SK-N-SH (cell line): ENCODE results near the gene CCDC172. TPM values are rescaled to one million over a fixed set of nuclear protein-coding genes. Genes with fewer than 3 reads are reported as not detected.

Source experiments
- CTCF ChIA-PET: fragments of 300-600, 350-600 bp; formaldehyde crosslinking; extraction: SDS; loops from one replicate; lab custom pipeline; 2021; lab: Yijun Ruan, JAX
- POLR2A ChIA-PET: fragments of 350-600 bp; sonication (Branson Sonifier 250); formaldehyde crosslinking; extraction: SDS; loops from one replicate; lab custom pipeline; 2020; ENCODE audit warnings: antibody characterized with exemption, inconsistent platforms; lab: Yijun Ruan, JAX
- DNase-seq: peaks from one replicate; pipeline ENCODE4 v3.0.0; 2012
- H2AFZ ChIP-seq: fragments of 200-600 bp; sonication (generic); 2 replicates; pipeline ENCODE4 v1.8.1; 2016; ENCODE audit warnings: antibody characterized with exemption, mild to moderate bottlenecking, low read depth
- H3F3A ChIP-seq: fragments of 200-600 bp; sonication (generic); replicated peaks from 2 replicates; pipeline ENCODE3; 2016; ENCODE audit warnings: antibody characterized with exemption, mild to moderate bottlenecking; ENCODE audit not compliant: insufficient read depth
- H3K27ac ChIP-seq, 2 experiments: fragments of 200-500 bp in 1 of 2; fragments of 200-600 bp in 1 of 2; sonication (Bioruptor generic) in 1 of 2; sonication (generic), shearing (Covaris generic) in 1 of 2; 2 replicates each; pipeline versions ENCODE4 v1.5.1 to v1.6.1; 2014 to 2016; ENCODE audit warnings: low read depth in 2 of 2, inconsistent platforms in 1 of 2, low read length in 1 of 2, mild to moderate bottlenecking in 1 of 2, mixed read lengths in 1 of 2
- H3K27me3 ChIP-seq: fragments of 200-600 bp; sonication (generic), shearing (Covaris generic); 2 replicates; pipeline ENCODE4 v1.6.1; 2016; ENCODE audit warnings: mixed run types; ENCODE audit not compliant: insufficient read depth
- H3K36me3 ChIP-seq, 2 experiments: fragments of 200-500 bp in 1 of 2; fragments of 200-600 bp in 1 of 2; sonication (Bioruptor generic) in 1 of 2; sonication (generic) in 1 of 2; replicated peaks in 1 of 2; 2 replicates each; pipeline versions ENCODE3 to v1.5.1; 2014 to 2016; ENCODE audit warnings: low read length in 1 of 2, mild to moderate bottlenecking in 1 of 2; ENCODE audit not compliant: insufficient read depth in 2 of 2, control insufficient read depth in 1 of 2
- H3K4me1 ChIP-seq, 2 experiments: fragments of 200-500 bp in 1 of 2; fragments of 200-600 bp in 1 of 2; sonication (Bioruptor generic) in 1 of 2; sonication (generic), shearing (Covaris generic) in 1 of 2; 2 replicates each; pipeline versions ENCODE4 v1.5.1 to v1.6.1; 2014 to 2016; ENCODE audit warnings: low read depth in 1 of 2, low read length in 1 of 2, mixed run types in 1 of 2; ENCODE audit not compliant: insufficient read depth in 2 of 2, control insufficient read depth in 1 of 2
- H3K4me2 ChIP-seq: fragments of 200-600 bp; sonication (generic), shearing (Covaris generic); 2 replicates; pipeline ENCODE4 v1.6.1; 2017; ENCODE audit warnings: mixed run types
- H3K4me3 ChIP-seq, 2 experiments: fragments of 200-500 bp in 1 of 2; fragments of 200-600 bp in 1 of 2; sonication (Bioruptor generic) in 1 of 2; sonication (generic), shearing (Covaris generic) in 1 of 2; 2 replicates each; pipeline versions ENCODE4 v1.5.1 to v1.8.1; 2014 to 2016; ENCODE audit warnings: low read depth in 2 of 2, inconsistent platforms in 1 of 2, low read length in 1 of 2, mild to moderate bottlenecking in 1 of 2, mixed read lengths in 1 of 2, moderate library complexity in 1 of 2
- H3K79me2 ChIP-seq: fragments of 200-600 bp; sonication (generic); 2 replicates; pipeline ENCODE4 v1.8.1; 2017; ENCODE audit warnings: mild to moderate bottlenecking; ENCODE audit not compliant: insufficient read depth
- H3K9ac ChIP-seq: fragments of 200-600 bp; sonication (generic); 2 replicates; pipeline ENCODE4 v1.6.1; 2017; ENCODE audit warnings: mixed run types
- H3K9me2 ChIP-seq: fragments of 200-600 bp; sonication (generic); 2 replicates; pipeline ENCODE4 v1.6.1; 2017; ENCODE audit warnings: mixed run types
- H3K9me3 ChIP-seq: fragments of 200-600 bp; sonication (generic); 2 replicates; pipeline ENCODE4 v1.6.1; 2017; ENCODE audit warnings: mixed run types, mild to moderate bottlenecking, moderate library complexity
- H4K20me1 ChIP-seq: fragments of 200-600 bp; sonication (generic); 2 replicates; pipeline ENCODE4 v1.6.1; 2017; ENCODE audit warnings: mild to moderate bottlenecking, mixed run types; ENCODE audit not compliant: insufficient read depth
- CHD2 ChIP-seq: fragments of 150-350 bp; IDR thresholded peaks from 2 replicates; pipeline ENCODE4 v1.6.1; 2018; ENCODE audit warnings: low read length; ENCODE audit not compliant: partially characterized antibody
- ELF1 ChIP-seq: IDR thresholded peaks from 2 replicates; pipeline ENCODE4 v1.4.0; 2012
- EP300 ChIP-seq, 2 experiments: IDR thresholded peaks; 2 replicates each; pipeline versions ENCODE4 v1.4.0 to v1.6.1; 2012; ENCODE audit warnings: borderline replicate concordance in 1 of 2, low read depth in 1 of 2, low read length in 1 of 2
- GABPA ChIP-seq: IDR thresholded peaks from 2 replicates; pipeline ENCODE4 v1.4.0; 2012; ENCODE audit warnings: low read depth, mild to moderate bottlenecking
- JUND ChIP-seq: IDR thresholded peaks from 2 replicates; pipeline ENCODE4 v1.4.0; 2012
- MEF2A ChIP-seq: IDR thresholded peaks from 2 replicates; pipeline ENCODE4 v1.4.0; 2012; ENCODE audit warnings: low read depth, borderline replicate concordance
- NFIC ChIP-seq: IDR thresholded peaks from 2 replicates; pipeline ENCODE4 v1.4.0; 2012; ENCODE audit warnings: borderline replicate concordance
- NRF1 ChIP-seq: IDR thresholded peaks from 2 replicates; pipeline ENCODE4 v1.6.1; 2012; ENCODE audit warnings: low read depth, mild to moderate bottlenecking, low read length
- POLR2AphosphoS5 ChIP-seq: IDR thresholded peaks from 2 replicates; pipeline ENCODE4 v1.6.1; 2012; ENCODE audit warnings: low read depth, low read length
- RAD21 ChIP-seq: IDR thresholded peaks from 2 replicates; pipeline ENCODE4 v1.6.1; 2012; ENCODE audit warnings: mild to moderate bottlenecking, low read length
- RFX5 ChIP-seq: IDR thresholded peaks from 2 replicates; pipeline ENCODE4 v1.6.1; 2012; ENCODE audit warnings: mild to moderate bottlenecking, improper control_type of control experiment, low read length
- SMC3 ChIP-seq: IDR thresholded peaks from 2 replicates; pipeline ENCODE4 v1.6.1; 2012; ENCODE audit warnings: low read depth, low read length, improper control_type of control experiment
- TAF1 ChIP-seq: IDR thresholded peaks from 2 replicates; pipeline ENCODE4 v1.6.1; 2012; ENCODE audit warnings: low read depth, mild to moderate bottlenecking, low read length, moderate library complexity, borderline replicate concordance
- WGBS: methylation state at CpG from one replicate; pipeline ENCODE4 v1.1.6; 2017; ENCODE audit warnings: low lambda C conversion rate; 5-methylcytosine and 5-hydroxymethylcytosine counted together
- polyA plus RNA-seq, 3 experiments: library from polyadenylated mRNA; depleted of rRNA; stranded (reverse); fragments of >200 nt; gene quantifications; 2 replicates each; pipeline ENCODE4 v1.2.3, GENCODE V29; 2012
- TF ChIP-seq, protein P1 (sequence below): IDR thresholded peaks from 2 replicates; pipeline ENCODE4 v1.6.1; 2012; ENCODE audit warnings: mild to moderate bottlenecking, low read depth, low read length, moderate library complexity
- TF ChIP-seq, protein P2 (sequence below): fragments of 150-350 bp; IDR thresholded peaks from 2 replicates; pipeline ENCODE4 v1.6.1; 2016; ENCODE audit warnings: mild to moderate bottlenecking, low read depth, low read length
- TF ChIP-seq, protein P3 (sequence below): IDR thresholded peaks from 2 replicates; pipeline ENCODE4 v1.4.0; 2012; ENCODE audit warnings: low read depth, borderline replicate concordance

The CCDC172 gene
- polyA plus RNA-seq, 1 of the 3 experiments (the other 2 are of a cell fraction), result not detected

DNA sequence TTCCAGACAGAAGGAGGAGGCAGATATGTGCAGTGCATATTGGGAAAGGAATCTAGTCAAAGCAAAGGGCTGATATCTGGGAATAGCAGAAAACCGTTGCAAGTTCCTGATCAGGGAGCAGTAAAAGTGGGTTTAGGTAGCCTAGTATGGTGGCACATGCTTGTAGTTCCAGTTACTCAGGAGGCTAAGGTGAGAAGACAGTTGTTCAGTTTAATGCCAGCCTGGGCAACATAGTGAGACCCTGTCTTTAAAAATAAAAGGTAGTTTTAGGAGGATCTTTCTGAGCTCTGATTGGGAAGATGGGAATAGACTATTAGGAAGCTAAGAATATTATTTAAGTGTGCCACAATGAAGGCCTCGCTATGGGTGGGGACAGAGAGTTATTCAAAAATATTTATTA, 1.7 kb downstream of the CCDC172 start:
- Histone ChIP-seq H2AFZ (no peak overlapping the region), H3K27me3 (no peaks in the 10 kb centered on the region), H3K4me1 (no peaks in the 10 kb centered on the region), H3F3A (no peaks in the 10 kb centered on the region), H3K79me2 (no peaks in the 10 kb centered on the region), H3K9me3 (no peaks in the 10 kb centered on the region), H3K36me3 (no peaks in the 10 kb centered on the region), H3K9ac (no peak overlapping the region), H3K4me2 (no peak overlapping the region), H3K27ac (no peak overlapping the region), H4K20me1 (no peaks in the 10 kb centered on the region), H3K4me3 (no peak overlapping the region), H3K9me2 (no peaks in the 10 kb centered on the region)
- WGBS, result 37% methylated on average over 2 of the region's 2 CpGs
- DNase-seq, result no peak
- POLR2A ChIA-PET, result no interaction called here
- CTCF ChIA-PET, result interaction anchor here (2.2 kb wide), 1 partner anchor 39 kb away, joined by 8 read pairs; no protein-coding TSS in a partner anchor
- TF ChIP-seq ELF1 (no peak), NRF1 (no peak), RFX5 (no peak), RAD21 (no peak), CHD2 (no peak)

DNA sequence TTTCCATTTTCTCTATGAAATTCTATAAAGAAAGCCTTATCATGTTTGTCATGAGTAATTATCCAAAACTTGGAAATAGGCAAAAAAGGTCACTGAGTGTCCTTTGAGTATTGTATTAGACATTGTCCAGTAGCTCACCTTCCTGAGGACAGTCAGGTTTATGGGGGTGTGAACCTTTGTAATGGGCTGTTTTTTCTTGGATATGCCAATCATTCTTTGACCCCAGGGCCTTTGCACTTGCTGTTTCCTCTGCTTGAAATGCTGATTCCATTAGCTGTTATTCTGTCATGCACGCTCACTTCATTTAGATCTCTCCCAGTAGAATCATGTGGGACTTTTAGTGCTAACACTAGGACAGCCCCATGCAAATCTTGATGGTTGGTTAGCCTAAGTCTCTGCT, 4.9 kb downstream of the CCDC172 start:
- CTCF ChIA-PET, result no interaction called here
- 17% methylated on average over 1 of the region's 1 CpG for WGBS
- POLR2A ChIA-PET, result no interaction called here

More for the DNA sequence above, 4.9 kb downstream of the CCDC172 start:
- Histone ChIP-seq H3F3A (no peaks in the 10 kb centered on the region), H3K36me3 (no peaks in the 10 kb centered on the region), H3K9ac (no peak overlapping the region), H3K4me2 (no peak overlapping the region), H3K9me2 (no peaks in the 10 kb centered on the region), H3K27ac (no peak overlapping the region), H3K9me3 (no peaks in the 10 kb centered on the region), H3K4me1 (no peaks in the 10 kb centered on the region), H3K79me2 (no peaks in the 10 kb centered on the region), H2AFZ (no peak overlapping the region), H3K27me3 (no peaks in the 10 kb centered on the region), H4K20me1 (no peaks in the 10 kb centered on the region), H3K4me3 (no peak overlapping the region)
- TF ChIP-seq, protein P1, sequence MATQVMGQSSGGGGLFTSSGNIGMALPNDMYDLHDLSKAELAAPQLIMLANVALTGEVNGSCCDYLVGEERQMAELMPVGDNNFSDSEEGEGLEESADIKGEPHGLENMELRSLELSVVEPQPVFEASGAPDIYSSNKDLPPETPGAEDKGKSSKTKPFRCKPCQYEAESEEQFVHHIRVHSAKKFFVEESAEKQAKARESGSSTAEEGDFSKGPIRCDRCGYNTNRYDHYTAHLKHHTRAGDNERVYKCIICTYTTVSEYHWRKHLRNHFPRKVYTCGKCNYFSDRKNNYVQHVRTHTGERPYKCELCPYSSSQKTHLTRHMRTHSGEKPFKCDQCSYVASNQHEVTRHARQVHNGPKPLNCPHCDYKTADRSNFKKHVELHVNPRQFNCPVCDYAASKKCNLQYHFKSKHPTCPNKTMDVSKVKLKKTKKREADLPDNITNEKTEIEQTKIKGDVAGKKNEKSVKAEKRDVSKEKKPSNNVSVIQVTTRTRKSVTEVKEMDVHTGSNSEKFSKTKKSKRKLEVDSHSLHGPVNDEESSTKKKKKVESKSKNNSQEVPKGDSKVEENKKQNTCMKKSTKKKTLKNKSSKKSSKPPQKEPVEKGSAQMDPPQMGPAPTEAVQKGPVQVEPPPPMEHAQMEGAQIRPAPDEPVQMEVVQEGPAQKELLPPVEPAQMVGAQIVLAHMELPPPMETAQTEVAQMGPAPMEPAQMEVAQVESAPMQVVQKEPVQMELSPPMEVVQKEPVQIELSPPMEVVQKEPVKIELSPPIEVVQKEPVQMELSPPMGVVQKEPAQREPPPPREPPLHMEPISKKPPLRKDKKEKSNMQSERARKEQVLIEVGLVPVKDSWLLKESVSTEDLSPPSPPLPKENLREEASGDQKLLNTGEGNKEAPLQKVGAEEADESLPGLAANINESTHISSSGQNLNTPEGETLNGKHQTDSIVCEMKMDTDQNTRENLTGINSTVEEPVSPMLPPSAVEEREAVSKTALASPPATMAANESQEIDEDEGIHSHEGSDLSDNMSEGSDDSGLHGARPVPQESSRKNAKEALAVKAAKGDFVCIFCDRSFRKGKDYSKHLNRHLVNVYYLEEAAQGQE, result no peak
- TF ChIP-seq TAF1 (no peak), POLR2AphosphoS5 (no peak), RFX5 (no peak), EP300 (IDR thresholded peaks at IDR 0.05; ENCODE audit: borderline replicate concordance in 1 of 2, low read depth in 1 of 2, low read length in 1 of 2) (no peak), JUND (no peak), CHD2 (no peak), MEF2A (no peak), NFIC (no peak), GABPA (no peak), SMC3 (no peak)
- TF ChIP-seq, protein P2, sequence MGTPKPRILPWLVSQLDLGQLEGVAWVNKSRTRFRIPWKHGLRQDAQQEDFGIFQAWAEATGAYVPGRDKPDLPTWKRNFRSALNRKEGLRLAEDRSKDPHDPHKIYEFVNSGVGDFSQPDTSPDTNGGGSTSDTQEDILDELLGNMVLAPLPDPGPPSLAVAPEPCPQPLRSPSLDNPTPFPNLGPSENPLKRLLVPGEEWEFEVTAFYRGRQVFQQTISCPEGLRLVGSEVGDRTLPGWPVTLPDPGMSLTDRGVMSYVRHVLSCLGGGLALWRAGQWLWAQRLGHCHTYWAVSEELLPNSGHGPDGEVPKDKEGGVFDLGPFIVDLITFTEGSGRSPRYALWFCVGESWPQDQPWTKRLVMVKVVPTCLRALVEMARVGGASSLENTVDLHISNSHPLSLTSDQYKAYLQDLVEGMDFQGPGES, result no peak
- TF ChIP-seq, protein P3, sequence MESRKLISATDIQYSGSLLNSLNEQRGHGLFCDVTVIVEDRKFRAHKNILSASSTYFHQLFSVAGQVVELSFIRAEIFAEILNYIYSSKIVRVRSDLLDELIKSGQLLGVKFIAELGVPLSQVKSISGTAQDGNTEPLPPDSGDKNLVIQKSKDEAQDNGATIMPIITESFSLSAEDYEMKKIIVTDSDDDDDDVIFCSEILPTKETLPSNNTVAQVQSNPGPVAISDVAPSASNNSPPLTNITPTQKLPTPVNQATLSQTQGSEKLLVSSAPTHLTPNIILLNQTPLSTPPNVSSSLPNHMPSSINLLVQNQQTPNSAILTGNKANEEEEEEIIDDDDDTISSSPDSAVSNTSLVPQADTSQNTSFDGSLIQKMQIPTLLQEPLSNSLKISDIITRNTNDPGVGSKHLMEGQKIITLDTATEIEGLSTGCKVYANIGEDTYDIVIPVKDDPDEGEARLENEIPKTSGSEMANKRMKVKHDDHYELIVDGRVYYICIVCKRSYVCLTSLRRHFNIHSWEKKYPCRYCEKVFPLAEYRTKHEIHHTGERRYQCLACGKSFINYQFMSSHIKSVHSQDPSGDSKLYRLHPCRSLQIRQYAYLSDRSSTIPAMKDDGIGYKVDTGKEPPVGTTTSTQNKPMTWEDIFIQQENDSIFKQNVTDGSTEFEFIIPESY, result no peak
- DNase-seq, result no peak
